H9 (cell line): ENCODE data around the gene C11orf21. TPM values are rescaled to one million over a fixed set of nuclear protein-coding genes. Genes with fewer than 3 reads are reported as not detected.

Source experiments
- DNase-seq: peaks from one replicate; pipeline ENCODE4 v3.0.0-alpha.2; 2017
- H2AFZ ChIP-seq: one replicate; pipeline ENCODE4 v1.6.1; 2013; ENCODE audit warnings: mild to moderate bottlenecking, low read length, control low read depth, moderate library complexity
- H2AK5ac ChIP-seq: 2 replicates; pipeline ENCODE4 v1.6.1; 2013; ENCODE audit warnings: low read length, control low read depth, mixed read lengths; ENCODE audit not compliant: insufficient read length
- H2BK120ac ChIP-seq: one replicate; pipeline ENCODE4 v1.6.1; 2013; ENCODE audit warnings: low read depth, mild to moderate bottlenecking, low read length, control low read depth, inconsistent platforms; ENCODE audit not compliant: poor library complexity, severe bottlenecking
- H2BK12ac ChIP-seq: 2 replicates; pipeline ENCODE4 v1.6.1; 2013; ENCODE audit warnings: low read length, control low read depth, mixed read lengths, low read depth; ENCODE audit not compliant: insufficient read length
- H2BK15ac ChIP-seq: 2 replicates; pipeline ENCODE4 v1.6.1; 2013; ENCODE audit warnings: low read depth, low read length, control low read depth
- H2BK20ac ChIP-seq: one replicate; pipeline ENCODE4 v1.6.1; 2013; ENCODE audit warnings: low read depth, mild to moderate bottlenecking, low read length, control low read depth, inconsistent platforms; ENCODE audit not compliant: poor library complexity, severe bottlenecking
- H2BK5ac ChIP-seq: 2 replicates; pipeline ENCODE4 v1.6.1; 2013; ENCODE audit warnings: low read length, control low read depth, mixed read lengths; ENCODE audit not compliant: insufficient read length
- H3K14ac ChIP-seq: 2 replicates; pipeline ENCODE4 v1.6.1; 2013; ENCODE audit warnings: low read length, control low read depth; ENCODE audit not compliant: insufficient read depth
- H3K18ac ChIP-seq: 2 replicates; pipeline ENCODE4 v1.6.1; 2013; ENCODE audit warnings: low read depth, mild to moderate bottlenecking, mixed read lengths, low read length, control low read depth; ENCODE audit not compliant: insufficient read length
- H3K23ac ChIP-seq: 2 replicates; pipeline ENCODE4 v1.6.1; 2013; ENCODE audit warnings: low read length, control low read depth, mixed read lengths, low read depth; ENCODE audit not compliant: insufficient read length
- H3K23me2 ChIP-seq: 2 replicates; pipeline ENCODE4 v1.6.1; 2013; ENCODE audit warnings: low read depth, mild to moderate bottlenecking, mixed read lengths, low read length, control low read depth; ENCODE audit not compliant: insufficient read length, poor library complexity, severe bottlenecking
- H3K27ac ChIP-seq: 2 replicates; pipeline ENCODE4 v1.5.1; 2013; ENCODE audit warnings: low read length, control low read depth, mixed read lengths, low read depth; ENCODE audit not compliant: insufficient read length
- H3K27me3 ChIP-seq: 2 replicates; pipeline ENCODE4 v1.6.1; 2013; ENCODE audit warnings: low read length, control low read depth, inconsistent platforms; ENCODE audit not compliant: insufficient read depth
- H3K4ac ChIP-seq: 2 replicates; pipeline ENCODE4 v1.6.1; 2013; ENCODE audit warnings: low read depth, mild to moderate bottlenecking, control low read depth, inconsistent platforms, low read length, moderate library complexity
- H3K4me1 ChIP-seq: 2 replicates; pipeline ENCODE4 v1.6.1; 2013; ENCODE audit warnings: low read length, control low read depth, inconsistent platforms; ENCODE audit not compliant: insufficient read depth
- H3K4me2 ChIP-seq: 2 replicates; pipeline ENCODE4 v1.6.1; 2013; ENCODE audit warnings: low read length, control low read depth, mixed read lengths; ENCODE audit not compliant: insufficient read length, insufficient read depth
- H3K56ac ChIP-seq: 2 replicates; pipeline ENCODE4 v1.6.1; 2013; ENCODE audit warnings: low read depth, mild to moderate bottlenecking, mixed read lengths, low read length, control low read depth; ENCODE audit not compliant: insufficient read length
- H3K79me1 ChIP-seq: 2 replicates; pipeline ENCODE4 v1.6.1; 2013; ENCODE audit warnings: low read depth, mild to moderate bottlenecking, moderate library complexity, low read length, control low read depth, inconsistent platforms; ENCODE audit not compliant: insufficient read depth, poor library complexity, severe bottlenecking
- H3K79me2 ChIP-seq: 2 replicates; pipeline ENCODE4 v1.6.1; 2013; ENCODE audit warnings: low read length, control low read depth, inconsistent platforms; ENCODE audit not compliant: insufficient read depth
- H3K9ac ChIP-seq: 2 replicates; pipeline ENCODE4 v1.6.1; 2013; ENCODE audit warnings: low read length, control low read depth, mixed read lengths; ENCODE audit not compliant: insufficient read length; ENCODE audit errors: extremely low read depth
- H3K9me3 ChIP-seq: one replicate; pipeline ENCODE4 v1.6.1; 2013; ENCODE audit warnings: low read depth, low read length, inconsistent platforms; ENCODE audit not compliant: control insufficient read depth
- H3T11ph ChIP-seq: one replicate; pipeline ENCODE4 v1.6.1; 2013; ENCODE audit warnings: mild to moderate bottlenecking, low read length, control low read depth, inconsistent platforms
- H4K20me1 ChIP-seq: one replicate; pipeline ENCODE4 v1.6.1; 2013; ENCODE audit not compliant: control insufficient read depth, insufficient read length, insufficient read depth
- H4K5ac ChIP-seq: 2 replicates; pipeline ENCODE4 v1.6.1; 2013; ENCODE audit warnings: low read depth, mild to moderate bottlenecking, mixed read lengths, low read length, control low read depth; ENCODE audit not compliant: insufficient read length
- H4K8ac ChIP-seq: replicated peaks from 2 replicates; pipeline ENCODE4 v1.6.1; 2013; ENCODE audit warnings: low read length, control low read depth, mixed read lengths, low read depth; ENCODE audit not compliant: insufficient read length
- H4K91ac ChIP-seq: 2 replicates; pipeline ENCODE4 v1.6.1; 2013; ENCODE audit warnings: low read depth, mild to moderate bottlenecking, moderate library complexity, mixed read lengths, low read length, control low read depth; ENCODE audit not compliant: insufficient read length
- H3K27ac Mint-ChIP-seq, 3 experiments: 2 replicates in 2 of 3; 3 replicates in 1 of 3; pipeline ENCODE4 v1.8.0; 2020 to 2021; ENCODE audit warnings: mixed read lengths in 3 of 3, mild to moderate bottlenecking in 1 of 3, moderate library complexity in 1 of 3
- H3K27me3 Mint-ChIP-seq: 2 replicates; pipeline ENCODE4 v1.8.0; 2021; ENCODE audit warnings: low read depth, mild to moderate bottlenecking, moderate library complexity, mixed read lengths
- H3K36me3 Mint-ChIP-seq, 3 experiments: 2 replicates in 2 of 3; 3 replicates in 1 of 3; pipeline ENCODE4 v1.8.0; 2020 to 2021; ENCODE audit warnings: low read depth in 3 of 3, mixed read lengths in 3 of 3; ENCODE audit not compliant: insufficient read depth in 1 of 3
- H3K4me1 Mint-ChIP-seq, 2 experiments: 2 replicates each; pipeline ENCODE4 v1.8.0; 2020; ENCODE audit warnings: mixed read lengths in 2 of 2
- H3K4me3 Mint-ChIP-seq, 2 experiments: 2 replicates in 1 of 2; 3 replicates in 1 of 2; pipeline ENCODE4 v1.8.0; 2020 to 2021; ENCODE audit warnings: mild to moderate bottlenecking in 2 of 2, mixed read lengths in 2 of 2, moderate library complexity in 1 of 2
- H3K9me3 Mint-ChIP-seq, 2 experiments: 2 replicates in 1 of 2; 3 replicates in 1 of 2; pipeline ENCODE4 v1.8.0; 2020; ENCODE audit warnings: mild to moderate bottlenecking in 2 of 2, mixed read lengths in 2 of 2, moderate library complexity in 1 of 2
- WGBS: extraction: QIAGEN DNeasy Blood & Tissue Kit; methylation state at CpG from one replicate; pipeline ENCODE4 v1.1.7; 2013; ENCODE audit warnings: missing lambda C conversion rate, low lambda C conversion rate, mixed read lengths; ENCODE audit not compliant: insufficient read length; ENCODE audit errors: extremely low coverage; 5-methylcytosine and 5-hydroxymethylcytosine counted together
- total RNA-seq: library from RNA; stranded (reverse); gene quantifications from 2 replicates; pipeline ENCODE4 v1.2.1, GENCODE V29; 2021
- TF ChIP-seq, protein P1 (sequence below): fragments of 200-600 bp; sonication (generic); conservative IDR thresholded peaks from 3 replicates; pipeline ENCODE4 v1.8.0; 2021; ENCODE audit warnings: antibody characterized with exemption, mild to moderate bottlenecking

The C11orf21 gene
- total RNA-seq, 1 experiment from 2014 or later = not detected

DNA sequence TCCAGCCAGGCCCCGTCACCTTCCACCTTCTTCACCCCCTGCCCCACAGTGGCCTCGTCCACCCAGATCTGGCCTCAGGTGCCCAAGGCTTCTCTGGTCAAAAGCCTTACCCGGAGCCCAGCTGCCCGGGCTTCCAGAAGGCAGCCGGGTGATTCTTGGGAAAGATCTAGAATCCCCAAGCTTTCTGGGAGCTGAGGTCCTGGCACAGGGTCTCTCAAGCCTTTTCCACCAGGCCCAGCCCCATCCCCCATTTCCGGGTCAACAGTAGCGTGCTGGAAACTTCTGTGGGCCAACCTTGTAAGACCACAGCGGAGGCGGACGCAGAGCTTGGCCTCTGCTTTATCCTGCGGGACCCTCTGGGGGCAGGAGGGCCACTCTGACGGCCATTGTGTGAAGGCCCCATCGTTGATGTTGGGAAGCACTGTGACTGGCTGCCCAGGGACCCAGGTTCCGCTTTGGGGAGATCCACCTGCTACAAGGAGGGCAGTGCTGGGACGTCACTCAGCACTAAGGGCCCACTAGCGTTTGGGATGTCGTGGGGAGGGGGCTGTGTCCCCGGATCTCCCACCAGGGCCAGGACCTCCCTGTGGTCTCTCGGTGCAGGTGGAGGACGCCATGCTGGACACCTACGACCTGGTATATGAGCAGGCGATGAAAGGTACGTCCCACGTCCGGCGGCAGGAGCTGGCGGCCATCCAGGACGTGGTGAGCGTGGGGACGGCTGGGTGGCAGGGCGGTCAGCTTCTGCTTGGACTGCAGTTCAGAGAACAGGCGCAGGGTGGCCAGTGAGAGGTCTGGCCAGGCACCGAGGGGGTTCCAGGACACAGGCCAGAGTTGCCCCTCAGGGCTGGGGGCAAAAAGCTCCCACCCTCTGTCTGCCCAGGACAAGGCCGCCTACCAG lies 11.6 kb upstream of the C11orf21 start:
- no peak overlapping the region for H3K4me3 Mint-ChIP-seq
- Histone ChIP-seq H2BK15ac (no peak overlapping the region), H3K14ac (no peak overlapping the region; the same call in 1 of the 2 replicates), H2BK20ac (no peak overlapping the region), H3K27ac (no peak overlapping the region), H3K4me1 (no peaks in the 10 kb centered on the region), H4K20me1 (no peaks in the 10 kb centered on the region), H4K8ac (no peak overlapping the region), H4K5ac (no peak overlapping the region), H3K9me3 (no peaks in the 10 kb centered on the region), H2AFZ (no peak overlapping the region), H3K56ac (no peak overlapping the region), H3K4ac (no peak overlapping the region), H3K79me2 (no peaks in the 10 kb centered on the region), H2AK5ac (no peak overlapping the region), H2BK5ac (no peak overlapping the region), H3K27me3 (no peaks in the 10 kb centered on the region), H4K91ac (no peak overlapping the region), H3K4me2 (no peak overlapping the region), H3K9ac (no peak overlapping the region), H3K79me1 (no peaks in the 10 kb centered on the region), H3K23ac (no peak overlapping the region), H2BK12ac (no peak overlapping the region), H2BK120ac (no peak overlapping the region), H3K23me2 (no peaks in the 10 kb centered on the region), H3T11ph (no peak overlapping the region), H3K18ac (no peak overlapping the region)
- no peaks in the 10 kb centered on the region for H3K4me1 Mint-ChIP-seq
- no peak overlapping the region for H3K27ac Mint-ChIP-seq
- H3K27me3 Mint-ChIP-seq = peaks cover 13% of the 10 kb centered on the region
- WGBS = no CpG with 5 or more reads among the region's 34 CpGs
- TF ChIP-seq, protein P1, sequence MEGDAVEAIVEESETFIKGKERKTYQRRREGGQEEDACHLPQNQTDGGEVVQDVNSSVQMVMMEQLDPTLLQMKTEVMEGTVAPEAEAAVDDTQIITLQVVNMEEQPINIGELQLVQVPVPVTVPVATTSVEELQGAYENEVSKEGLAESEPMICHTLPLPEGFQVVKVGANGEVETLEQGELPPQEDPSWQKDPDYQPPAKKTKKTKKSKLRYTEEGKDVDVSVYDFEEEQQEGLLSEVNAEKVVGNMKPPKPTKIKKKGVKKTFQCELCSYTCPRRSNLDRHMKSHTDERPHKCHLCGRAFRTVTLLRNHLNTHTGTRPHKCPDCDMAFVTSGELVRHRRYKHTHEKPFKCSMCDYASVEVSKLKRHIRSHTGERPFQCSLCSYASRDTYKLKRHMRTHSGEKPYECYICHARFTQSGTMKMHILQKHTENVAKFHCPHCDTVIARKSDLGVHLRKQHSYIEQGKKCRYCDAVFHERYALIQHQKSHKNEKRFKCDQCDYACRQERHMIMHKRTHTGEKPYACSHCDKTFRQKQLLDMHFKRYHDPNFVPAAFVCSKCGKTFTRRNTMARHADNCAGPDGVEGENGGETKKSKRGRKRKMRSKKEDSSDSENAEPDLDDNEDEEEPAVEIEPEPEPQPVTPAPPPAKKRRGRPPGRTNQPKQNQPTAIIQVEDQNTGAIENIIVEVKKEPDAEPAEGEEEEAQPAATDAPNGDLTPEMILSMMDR = no peak
- DNase-seq = no peak
- H3K9me3 Mint-ChIP-seq = peaks cover 0 to 3% of the 10 kb centered on the region in 2 experiments; a peak in 1 of 5 replicates
- no peaks in the 10 kb centered on the region for H3K36me3 Mint-ChIP-seq
